GM13976 (cell line): Measurements from ENCODE around the gene KIAA1328.

Experiments
- DNase-seq: peaks from one replicate; pipeline ENCODE4 v3.0.0; 2012; ENCODE audit warnings: low spot score
- in situ Hi-C: fragments of 300-500 bp; cut with MboI; formaldehyde crosslinking; loops from one replicate; pipeline ENCODE4 v1.12.0; 2022; ENCODE audit warnings: low sequenced_read_pairs, mixed read lengths, inconsistent platforms; ENCODE audit not compliant: unreplicated experiment
- TF ChIP-seq, protein P1 (sequence below): IDR thresholded peaks from 2 replicates; pipeline ENCODE4 v1.5.1; 2012; ENCODE audit warnings: borderline replicate concordance, mild to moderate bottlenecking; ENCODE audit not compliant: insufficient read depth; ENCODE audit errors: extremely low read depth, missing control alignments, control extremely low read depth

Gene KIAA1328

DNA sequence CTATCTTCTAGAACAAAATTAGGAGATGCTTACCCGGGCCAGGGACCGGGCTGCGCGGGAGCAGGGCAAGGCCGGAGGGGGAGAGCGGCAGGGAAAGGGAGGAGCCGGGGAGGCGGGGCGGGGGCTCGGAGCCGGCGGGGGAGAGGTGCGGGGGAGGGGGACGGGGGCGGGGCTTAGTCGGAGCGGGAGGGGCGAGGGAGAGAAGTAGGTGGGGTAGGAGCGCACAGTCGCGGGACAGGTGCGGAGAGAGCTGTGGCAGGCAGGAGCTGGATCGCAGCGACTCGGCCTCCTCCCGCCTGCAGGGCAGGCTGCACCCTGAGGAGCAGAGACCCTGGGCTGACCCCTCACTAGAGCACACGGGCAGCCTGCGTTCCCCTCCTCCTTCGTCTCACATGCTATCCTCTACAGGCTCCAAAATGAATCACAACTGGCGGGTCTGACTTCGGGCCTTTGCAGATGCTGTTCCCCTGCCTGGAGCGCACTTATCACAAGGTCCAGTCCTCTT is 446.4 kb downstream of the KIAA1328 start:
- TF ChIP-seq, protein P1, sequence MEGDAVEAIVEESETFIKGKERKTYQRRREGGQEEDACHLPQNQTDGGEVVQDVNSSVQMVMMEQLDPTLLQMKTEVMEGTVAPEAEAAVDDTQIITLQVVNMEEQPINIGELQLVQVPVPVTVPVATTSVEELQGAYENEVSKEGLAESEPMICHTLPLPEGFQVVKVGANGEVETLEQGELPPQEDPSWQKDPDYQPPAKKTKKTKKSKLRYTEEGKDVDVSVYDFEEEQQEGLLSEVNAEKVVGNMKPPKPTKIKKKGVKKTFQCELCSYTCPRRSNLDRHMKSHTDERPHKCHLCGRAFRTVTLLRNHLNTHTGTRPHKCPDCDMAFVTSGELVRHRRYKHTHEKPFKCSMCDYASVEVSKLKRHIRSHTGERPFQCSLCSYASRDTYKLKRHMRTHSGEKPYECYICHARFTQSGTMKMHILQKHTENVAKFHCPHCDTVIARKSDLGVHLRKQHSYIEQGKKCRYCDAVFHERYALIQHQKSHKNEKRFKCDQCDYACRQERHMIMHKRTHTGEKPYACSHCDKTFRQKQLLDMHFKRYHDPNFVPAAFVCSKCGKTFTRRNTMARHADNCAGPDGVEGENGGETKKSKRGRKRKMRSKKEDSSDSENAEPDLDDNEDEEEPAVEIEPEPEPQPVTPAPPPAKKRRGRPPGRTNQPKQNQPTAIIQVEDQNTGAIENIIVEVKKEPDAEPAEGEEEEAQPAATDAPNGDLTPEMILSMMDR = no peak
- in situ Hi-C loops = no loop called here
- no peak for DNase-seq

DNA sequence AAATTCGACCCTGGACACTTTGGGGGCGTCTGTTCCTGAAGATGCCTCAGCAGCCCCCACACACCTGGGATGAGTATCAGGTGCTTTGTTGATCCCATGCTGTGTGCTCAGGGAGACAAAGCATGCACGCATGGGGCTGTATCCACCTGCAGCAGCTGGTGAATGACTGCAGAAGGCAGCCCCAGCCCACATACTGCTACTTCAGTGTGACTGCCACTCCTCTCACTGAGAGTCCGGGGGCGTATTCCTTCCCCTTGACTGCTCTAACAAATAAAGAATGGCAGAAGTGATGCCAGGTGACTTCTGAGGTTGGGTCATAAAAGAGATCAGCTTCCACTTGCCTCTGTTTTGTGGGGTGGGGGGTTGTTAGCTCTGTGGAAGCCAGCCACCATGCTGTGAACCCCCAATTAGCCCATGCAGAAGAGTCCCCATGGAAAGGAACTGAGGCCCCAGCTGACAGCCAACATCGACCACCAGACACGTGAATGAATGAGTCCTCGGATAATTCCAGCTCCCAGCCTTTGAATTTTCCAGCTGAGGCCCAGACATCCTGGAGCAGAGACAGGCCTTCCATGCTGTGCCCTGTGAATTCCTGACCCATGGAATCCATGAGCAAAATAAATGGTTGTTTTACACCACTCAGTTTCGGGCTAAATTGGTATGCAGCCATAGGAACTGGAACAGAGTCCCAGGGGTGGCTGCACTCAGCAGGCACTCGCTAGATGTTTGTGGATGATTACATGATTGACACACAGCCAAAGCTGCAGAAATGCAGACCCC is 447.4 kb downstream of the KIAA1328 start:
- DNase-seq = no peak
- TF ChIP-seq, protein P1 = no peak
- in situ Hi-C loops = no loop called here

DNA sequence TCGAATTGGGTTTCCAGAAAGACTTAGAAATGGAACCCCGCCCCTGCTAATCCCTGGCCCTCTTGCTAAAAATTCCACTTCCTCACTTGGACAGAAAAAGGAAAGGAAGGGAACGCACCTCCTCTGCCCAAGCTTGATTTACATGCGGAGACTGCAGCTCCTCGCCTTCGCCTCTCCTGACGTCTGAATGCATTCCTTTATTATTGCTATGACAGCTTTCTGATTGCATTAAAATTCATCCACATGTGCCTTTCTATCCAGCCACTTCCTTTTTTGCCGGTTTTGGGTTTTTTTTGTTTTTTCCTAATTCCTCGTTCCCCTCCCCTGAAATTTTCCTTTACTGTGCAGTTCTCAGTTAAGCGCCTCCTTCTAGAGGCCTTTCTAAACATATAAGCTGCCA is 448.9 kb downstream of the KIAA1328 start:
- TF ChIP-seq, protein P1 = no peak
- in situ Hi-C loops = no loop called here
- DNase-seq = no peak
